ENCODE results near the gene PLEKHA6.

PLEKHA6 gene

DNA sequence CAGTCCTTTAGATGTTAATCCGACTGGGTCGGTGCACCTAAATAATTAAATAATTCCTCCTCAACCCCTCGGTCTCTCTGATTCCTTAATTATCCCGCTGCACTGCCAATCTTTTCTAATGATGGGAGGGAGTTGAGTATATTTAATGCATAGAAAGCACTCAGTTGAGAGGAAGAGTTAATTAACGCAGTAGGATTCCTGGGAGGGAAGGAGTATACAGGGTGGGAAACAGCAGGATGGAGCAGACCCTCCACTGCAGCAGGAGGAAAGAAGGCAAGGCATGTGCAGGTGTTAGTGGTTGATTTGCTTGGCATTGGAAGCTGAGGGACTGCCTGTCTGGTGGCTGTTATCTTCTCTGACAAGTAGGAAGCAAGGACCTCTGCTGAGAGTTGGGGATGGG is 183.7 kb downstream of the PLEKHA6 start:
- no peak for DNase-seq

DNA sequence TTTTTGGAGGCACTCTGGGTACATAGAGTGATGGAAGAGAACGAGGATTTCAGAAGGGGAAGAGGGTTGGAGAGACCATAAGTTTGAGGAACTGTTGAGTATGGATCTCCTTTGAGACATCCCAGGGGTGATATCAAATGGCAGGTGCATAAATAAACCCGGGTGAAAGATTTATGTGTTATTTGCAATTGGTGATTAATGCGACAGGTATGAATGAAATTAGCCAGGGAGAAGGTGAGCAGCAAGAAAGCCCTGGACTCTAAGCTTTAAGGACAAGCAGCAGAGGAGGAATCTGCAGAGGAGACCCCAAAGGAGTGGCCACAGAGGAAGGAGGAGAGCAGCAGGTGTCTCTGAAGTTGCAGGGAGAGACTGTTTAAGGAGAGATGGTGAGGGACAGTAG is 184.8 kb downstream of the PLEKHA6 start:
- DNase-seq = no peak

DNA sequence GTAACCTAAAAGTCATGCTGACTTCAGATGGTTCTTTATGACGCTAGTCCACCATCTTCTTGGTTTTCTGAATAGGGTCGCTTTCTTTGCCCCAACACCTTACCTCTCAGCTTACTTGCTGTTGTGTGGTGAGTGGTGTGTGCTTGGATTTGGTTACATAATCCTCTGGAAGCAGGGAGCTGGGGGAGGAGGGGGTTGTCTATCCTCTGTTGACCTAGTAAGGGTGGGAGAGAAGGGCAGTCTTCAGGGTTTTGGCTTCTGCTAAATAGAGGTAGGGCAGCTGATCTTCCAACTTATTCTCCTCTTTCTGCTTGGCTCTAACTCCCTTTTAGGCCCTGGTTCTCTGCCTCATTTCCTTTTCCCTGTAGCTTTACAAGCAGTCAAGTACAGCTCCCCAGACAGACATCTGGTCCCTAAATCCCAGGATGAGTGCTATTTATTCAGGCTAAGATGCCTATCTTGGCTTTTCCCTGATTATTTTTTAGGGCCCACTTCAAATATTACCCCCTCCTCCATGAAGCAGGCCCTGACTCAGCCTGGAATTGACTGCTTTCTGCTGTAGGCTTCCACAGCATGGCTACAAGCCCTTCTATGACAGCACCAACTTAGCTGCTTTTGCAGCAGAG is 187.2 kb downstream of the PLEKHA6 start:
- DNase-seq = no peak

DNA sequence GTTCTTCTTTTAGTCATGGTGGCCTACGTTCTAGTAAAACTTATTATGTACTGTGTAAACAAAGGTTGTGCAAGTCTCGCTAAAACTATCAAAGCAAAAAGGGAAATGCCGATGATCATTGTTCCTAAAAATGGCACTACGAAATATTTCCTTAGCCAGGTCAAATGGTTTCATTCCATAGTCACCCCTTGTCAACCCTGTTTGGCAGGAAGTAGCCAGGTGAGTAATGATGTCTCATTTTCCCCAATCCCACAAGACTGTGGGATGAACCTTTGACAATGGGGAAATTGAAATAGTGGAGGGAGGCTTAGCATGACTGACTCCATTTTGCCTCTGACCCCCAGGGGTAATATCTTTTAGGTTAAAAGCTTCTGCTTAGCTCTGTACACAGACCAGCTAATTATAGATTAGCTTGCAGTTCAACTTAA is 188.0 kb downstream of the PLEKHA6 start:
- peak; percentile 84 for DNase-seq

DNA sequence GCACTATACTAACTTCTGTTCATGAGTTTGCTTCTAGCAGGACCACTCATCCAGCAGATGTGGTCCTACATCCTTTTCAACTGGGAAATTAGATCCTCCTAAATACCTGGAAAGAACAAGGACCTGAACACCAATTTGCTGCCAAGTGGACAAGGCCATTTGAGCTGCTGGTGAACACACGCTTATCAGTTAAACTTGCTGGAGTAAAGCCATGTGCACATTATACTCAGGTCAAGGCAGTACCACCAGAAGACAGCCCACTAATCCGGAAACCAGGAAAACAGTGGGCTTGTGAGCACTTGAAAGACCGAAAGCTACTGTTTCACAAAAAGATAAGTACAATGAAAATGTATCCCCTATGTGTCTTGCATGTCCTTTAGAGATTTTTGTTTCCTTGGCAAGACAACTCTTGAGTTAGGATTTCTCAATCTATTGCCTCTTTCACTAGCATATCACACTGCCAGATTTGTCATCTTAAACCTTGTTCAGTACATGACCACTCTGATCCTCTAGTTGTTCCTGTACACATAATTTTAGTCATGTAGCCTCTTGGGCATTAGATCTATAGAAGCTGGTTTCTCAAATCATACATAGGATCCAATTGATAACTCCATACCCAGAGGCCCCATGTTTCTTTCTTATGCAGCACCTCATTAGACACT is 189.1 kb downstream of the PLEKHA6 start:
- DNase-seq = no peak

DNA sequence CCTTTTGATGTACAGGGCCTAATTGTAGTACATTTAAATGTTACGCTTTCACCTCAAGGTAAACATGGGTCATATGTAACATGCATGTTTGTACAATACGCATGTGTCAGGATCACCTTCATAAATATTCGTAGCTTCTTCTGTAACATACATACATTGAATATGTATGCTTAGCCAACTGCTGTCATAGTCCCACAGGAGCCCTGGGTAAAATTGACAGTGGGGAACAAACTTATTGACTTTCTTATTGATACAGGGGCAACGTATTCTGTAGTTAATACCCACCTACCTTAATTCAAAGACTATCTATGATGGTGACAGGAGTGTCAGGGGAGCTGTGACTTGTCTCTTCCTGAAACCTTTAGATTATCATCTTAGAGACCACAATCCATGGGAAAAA is 189.9 kb downstream of the PLEKHA6 start:
- DNase-seq = no peak
